Left lung (tissue), 10 donors: Measurements from ENCODE around the gene PHC1. TPM values are rescaled to one million over a fixed set of nuclear protein-coding genes. Genes with fewer than 3 reads are reported as not detected.

ENCODE experiments used
- ATAC-seq: fragments of 200-7000 bp; cut with Tn5 transposase; one replicate; pipeline ENCODE4 v1.9.1; 2020; ENCODE audit warnings: moderate library complexity
- DNase-seq, 4 donors: peaks; one replicate each; pipeline ENCODE4 v3.0.0-alpha.2; 2013 to 2020
- H3K27ac ChIP-seq, 2 donors: fragments of 200-600 bp; sonication (generic) in 1 of 2; one replicate each; pipeline versions ENCODE4 v1.5.0 to v1.8.0; 2020 to 2021
- H3K27me3 ChIP-seq, 2 donors: fragments of 200-600 bp; sonication (generic) in 1 of 2; one replicate each; pipeline versions ENCODE4 v1.5.0 to v1.8.0; 2020 to 2021
- H3K36me3 ChIP-seq, 2 donors: fragments of 200-600 bp; sonication (generic) in 1 of 2; one replicate each; pipeline versions ENCODE4 v1.5.0 to v1.8.0; 2020 to 2021
- H3K4me1 ChIP-seq, 2 donors: fragments of 200-600 bp; one replicate each; pipeline ENCODE4 v1.8.0; 2021
- H3K4me3 ChIP-seq, 2 donors: fragments of 200-600 bp; sonication (generic) in 1 of 2; one replicate each; pipeline versions ENCODE4 v1.5.0 to v1.8.0; 2020 to 2021; ENCODE audit warnings: mild to moderate bottlenecking in 1 of 2
- H3K9me3 ChIP-seq, 2 donors: fragments of 200-600 bp; sonication (generic) in 1 of 2; one replicate each; pipeline versions ENCODE4 v1.5.0 to v1.8.0; 2020 to 2021
- intact Hi-C, 2 donors: fragments of 100-400 bp; cut with DNase I; formaldehyde crosslinking; loops; one replicate each; pipeline versions ENCODE4 v1.11.2 to v1.14.2; 2022
- polyA plus RNA-seq, 6 donors: library from polyadenylated mRNA; unstranded; fragments of 120-200 nt; gene quantifications; one replicate each; pipeline ENCODE4 v1.2.1, GENCODE V29; 2013; ENCODE audit not compliant: insufficient read length in 6 of 6
- total RNA-seq, 2 donors: library from RNA; stranded (reverse); fragmentation: NEBNext Ultra II Directional; extraction: Animal tissue kit (Norgen Biotek cat#: 25700); gene quantifications; one replicate each; pipeline ENCODE4 v1.2.1, GENCODE V29; 2021
- TF ChIP-seq, protein P1 (sequence below), 2 donors: fragments of 200-600 bp; sonication (generic) in 1 of 2; IDR thresholded peaks; one replicate each; pipeline versions ENCODE4 v1.5.0 to v1.8.0; 2021; ENCODE audit warnings: antibody characterized with exemption in 2 of 2
- donor health status: DM: no; HTN: yes; CAD: no.
- donor health status: DM: no; HTN: no; CAD: no.

PHC1 gene
- total and polyA plus RNA-seq, 8 donors: 30.1 to 111 (median 96.4) TPM

DNA sequence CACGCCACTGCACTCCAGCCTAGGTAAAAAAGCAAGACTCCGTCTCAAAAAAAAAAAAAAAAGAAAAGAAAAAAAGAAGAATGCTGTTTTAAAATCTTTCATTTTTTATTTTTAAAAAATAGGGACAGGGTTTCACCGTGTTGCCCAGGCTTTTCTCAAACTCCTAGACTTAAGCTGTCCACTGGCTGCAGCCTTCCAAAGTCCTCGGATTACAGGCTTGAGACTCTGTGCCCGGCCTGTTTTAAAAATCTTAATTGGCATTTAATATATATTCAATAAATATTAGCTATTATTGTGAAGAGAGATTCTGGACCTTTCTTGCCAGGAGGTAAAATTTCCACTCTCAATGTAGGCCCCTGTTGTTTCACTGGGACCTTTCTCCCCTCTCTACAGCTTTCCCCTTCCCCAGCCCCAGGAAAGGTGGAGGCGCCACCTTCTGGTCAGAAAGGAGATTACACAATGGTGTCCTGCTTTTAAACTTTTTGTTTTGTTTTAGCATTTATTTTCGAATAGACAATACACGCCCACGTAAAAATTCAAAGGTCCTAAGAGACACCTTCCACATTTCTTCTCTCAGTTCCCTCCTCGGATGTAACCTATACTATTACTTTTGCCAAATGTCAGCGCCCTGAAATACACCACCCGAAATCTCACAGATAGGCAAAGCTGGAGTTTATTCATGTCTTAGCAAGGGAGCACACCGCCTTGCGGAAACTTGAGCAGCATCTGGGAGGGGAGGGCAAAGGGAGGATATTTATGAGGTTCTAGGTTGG, 23.8 kb upstream of the PHC1 start:
- H3K9me3 ChIP-seq: no peaks in the 10 kb centered on the region
- H3K36me3 ChIP-seq: no peaks in the 10 kb centered on the region
- peak in 2 of 4 donors; percentile 78 to 79 for DNase-seq
- H3K4me1 ChIP-seq: no peaks in the 10 kb centered on the region
- TF ChIP-seq, protein P1, sequence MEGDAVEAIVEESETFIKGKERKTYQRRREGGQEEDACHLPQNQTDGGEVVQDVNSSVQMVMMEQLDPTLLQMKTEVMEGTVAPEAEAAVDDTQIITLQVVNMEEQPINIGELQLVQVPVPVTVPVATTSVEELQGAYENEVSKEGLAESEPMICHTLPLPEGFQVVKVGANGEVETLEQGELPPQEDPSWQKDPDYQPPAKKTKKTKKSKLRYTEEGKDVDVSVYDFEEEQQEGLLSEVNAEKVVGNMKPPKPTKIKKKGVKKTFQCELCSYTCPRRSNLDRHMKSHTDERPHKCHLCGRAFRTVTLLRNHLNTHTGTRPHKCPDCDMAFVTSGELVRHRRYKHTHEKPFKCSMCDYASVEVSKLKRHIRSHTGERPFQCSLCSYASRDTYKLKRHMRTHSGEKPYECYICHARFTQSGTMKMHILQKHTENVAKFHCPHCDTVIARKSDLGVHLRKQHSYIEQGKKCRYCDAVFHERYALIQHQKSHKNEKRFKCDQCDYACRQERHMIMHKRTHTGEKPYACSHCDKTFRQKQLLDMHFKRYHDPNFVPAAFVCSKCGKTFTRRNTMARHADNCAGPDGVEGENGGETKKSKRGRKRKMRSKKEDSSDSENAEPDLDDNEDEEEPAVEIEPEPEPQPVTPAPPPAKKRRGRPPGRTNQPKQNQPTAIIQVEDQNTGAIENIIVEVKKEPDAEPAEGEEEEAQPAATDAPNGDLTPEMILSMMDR (IDR thresholded peaks at IDR 0.05): peak; percentile 81 to 90
- no peaks in the 10 kb centered on the region for H3K27me3 ChIP-seq
- intact Hi-C loops: no loop called here
- H3K27ac ChIP-seq: no peak overlapping the region
- ATAC-seq: peak; percentile 93
- peak overlapping the region in 1 of 2 donors; percentile 26 for H3K4me3 ChIP-seq

DNA sequence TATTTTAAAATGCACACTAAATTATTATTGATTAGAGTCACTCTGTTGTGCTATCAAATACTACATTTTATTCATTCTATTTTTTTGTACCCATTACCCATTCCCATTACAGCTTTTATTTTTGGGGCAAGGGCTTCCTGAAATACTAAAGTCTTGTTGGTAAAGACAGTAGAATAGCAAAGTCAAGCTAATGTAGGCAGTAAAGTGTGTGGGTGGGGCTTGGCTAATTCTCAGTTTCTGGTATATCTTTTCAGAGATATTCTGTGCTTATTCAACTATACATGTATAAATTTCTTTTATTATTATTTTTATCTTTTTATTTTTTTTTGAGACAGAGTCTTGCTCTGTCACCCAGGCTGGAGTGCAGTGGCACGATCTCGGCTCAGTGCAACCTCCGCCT, 22.3 kb upstream of the PHC1 start:
- H3K36me3 ChIP-seq: no peaks in the 10 kb centered on the region
- DNase-seq: no peak
- intact Hi-C loops: no loop called here
- TF ChIP-seq, protein P1 (IDR thresholded peaks at IDR 0.05): no peak
- no peak for ATAC-seq
- H3K27ac ChIP-seq: no peak overlapping the region
- no peaks in the 10 kb centered on the region for H3K9me3 ChIP-seq
- no peak overlapping the region for H3K4me3 ChIP-seq
- no peaks in the 10 kb centered on the region for H3K4me1 ChIP-seq
- H3K27me3 ChIP-seq: no peaks in the 10 kb centered on the region

DNA sequence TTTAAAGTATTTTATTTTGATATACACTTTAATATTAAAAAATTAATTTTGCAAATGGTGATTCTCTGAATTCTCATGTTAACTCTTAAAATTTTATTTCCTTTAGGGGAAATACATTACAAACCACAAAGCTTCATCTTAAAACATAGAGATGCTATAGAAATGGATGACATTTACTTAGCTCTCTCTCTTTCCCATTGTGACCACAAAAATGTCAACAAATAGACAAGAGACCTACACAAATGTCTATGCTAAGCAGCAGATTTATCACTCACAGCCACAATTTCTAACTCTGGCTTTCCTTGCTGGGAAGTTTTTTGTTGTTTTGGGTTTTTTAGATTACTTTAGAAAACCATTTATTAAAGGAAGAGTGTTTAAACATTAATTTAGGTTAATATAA, 19.9 kb upstream of the PHC1 start:
- TF ChIP-seq, protein P1 (IDR thresholded peaks at IDR 0.05): no peak
- no peak for DNase-seq
- H3K4me1 ChIP-seq: no peaks in the 10 kb centered on the region
- H3K9me3 ChIP-seq: no peaks in the 10 kb centered on the region
- ATAC-seq: no peak
- H3K36me3 ChIP-seq: no peaks in the 10 kb centered on the region
- intact Hi-C loops: no loop called here
- no peak overlapping the region for H3K4me3 ChIP-seq
- H3K27ac ChIP-seq: no peak overlapping the region
- no peaks in the 10 kb centered on the region for H3K27me3 ChIP-seq

DNA sequence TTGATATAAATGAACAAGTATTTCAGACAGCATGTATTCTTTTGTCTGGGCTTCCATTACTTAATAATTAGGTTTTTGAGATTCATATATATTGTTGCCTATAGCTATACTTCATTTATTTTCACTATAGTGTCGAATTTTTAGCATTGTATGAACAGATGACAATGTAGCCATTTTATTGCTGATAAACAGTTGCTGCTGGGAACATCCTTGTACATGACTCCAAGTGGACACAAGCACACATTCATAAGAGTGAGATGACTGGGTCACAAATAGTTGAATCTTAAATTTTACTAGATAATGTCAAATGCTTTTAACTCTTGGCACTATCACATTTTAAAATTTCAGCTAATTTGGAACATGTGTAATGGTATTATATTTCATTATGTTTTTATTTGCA, 19.3 kb upstream of the PHC1 start:
- no peaks in the 10 kb centered on the region for H3K36me3 ChIP-seq
- ATAC-seq: no peak
- DNase-seq: no peak

DNA sequence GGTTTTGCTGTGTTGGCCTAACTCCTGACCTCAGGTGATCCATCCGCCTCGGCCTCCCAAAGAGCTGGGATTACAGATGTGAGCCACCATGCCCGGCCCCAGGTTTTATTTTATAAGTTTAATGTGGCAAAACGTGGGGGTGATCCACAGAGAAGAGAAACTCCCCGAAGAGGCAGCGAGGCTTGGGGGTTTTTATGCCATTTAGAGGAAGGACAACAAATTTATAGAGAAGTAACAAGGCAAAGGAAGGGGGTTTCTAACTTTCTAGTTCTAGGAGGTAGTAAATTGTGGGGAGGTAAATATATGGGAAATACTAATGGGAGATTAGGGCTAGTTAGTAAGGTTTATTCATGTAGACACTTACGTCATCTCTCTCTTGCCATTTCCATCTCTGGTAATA, 17.2 kb upstream of the PHC1 start:
- H3K27me3 ChIP-seq: no peaks in the 10 kb centered on the region
- H3K4me3 ChIP-seq: no peak overlapping the region
- H3K4me1 ChIP-seq: no peaks in the 10 kb centered on the region
- no peaks in the 10 kb centered on the region for H3K36me3 ChIP-seq
- no peak for ATAC-seq
- DNase-seq: no peak
- H3K9me3 ChIP-seq: peaks cover 0 to 7% of the 10 kb centered on the region in 2 donors
- no peak overlapping the region for H3K27ac ChIP-seq
- intact Hi-C loops: no loop called here
- TF ChIP-seq, protein P1 (IDR thresholded peaks at IDR 0.05): no peak

More for the DNA sequence above, 19.3 kb upstream of the PHC1 start:
- Histone ChIP-seq H3K9me3 (no peaks in the 10 kb centered on the region), H3K27ac (no peak overlapping the region), H3K4me3 (no peak overlapping the region), H3K27me3 (no peaks in the 10 kb centered on the region), H3K4me1 (no peaks in the 10 kb centered on the region)
- TF ChIP-seq, protein P1 (IDR thresholded peaks at IDR 0.05): no peak
- intact Hi-C loops: no loop called here
